ENCODE results near the gene SLC6A3. TPM values are rescaled to one million over a fixed set of nuclear protein-coding genes. Genes with fewer than 3 reads are reported as not detected.
A peak's percentile ranks its signal among the peaks of the same experiment; 100 is the strongest.

Gene SLC6A3
- total and polyA plus RNA-seq, 2 of the 13 experiments (the other 11 are each of a cell fraction or from before 2014, with no cell fraction given), result 0.01 TPM; not detected in 1

- no peak for TF ChIP-seq ZNF234 (CRISPR knock-in tag; conservative IDR thresholded peaks at IDR 0.05)
- peak; percentile 57 for TF ChIP-seq NFYC (CRISPR knock-in tag; IDR thresholded peaks at IDR 0.05)
- no peak for TF ChIP-seq NRL (CRISPR knock-in tag; IDR thresholded peaks at IDR 0.05; ENCODE audit: borderline replicate concordance)
- peak; percentile 55; the same call in 1 of the 2 replicates for TF ChIP-seq BORCS8-MEF2B (CRISPR knock-in tag; IDR thresholded peaks at IDR 0.05)
- no peak for TF ChIP-seq GATA4 (IDR thresholded peaks at IDR 0.05; ENCODE audit: borderline replicate concordance, low read depth)
- TF ChIP-seq ESRRA (CRISPR knock-in tag; IDR thresholded peaks at IDR 0.05; ENCODE audit: low read depth), result no peak
- no peak for TF ChIP-seq SP1 (IDR thresholded peaks at IDR 0.05)
- no peak for TF ChIP-seq SP1 (CRISPR knock-in tag; IDR thresholded peaks at IDR 0.05)
- TF ChIP-seq NR2F6 (IDR thresholded peaks at IDR 0.05), result no peak
- TF ChIP-seq NR2F6 (CRISPR knock-in tag; IDR thresholded peaks at IDR 0.05), result no peak
- TF ChIP-seq ZNF20 (CRISPR knock-in tag; IDR thresholded peaks at IDR 0.05), result no peak
- no peak for TF ChIP-seq GFI1 (CRISPR knock-in tag; IDR thresholded peaks at IDR 0.05; ENCODE audit: borderline replicate concordance)
These were observed 65.0 kb downstream of the SLC6A3 start (continued) for GRCh38 chr5:1380011-1380817.

- H3K4me3 ChIP-seq (replicated peaks in 1 of 3; ENCODE audit: insufficient read depth in 1 of 3, low read depth in 2 of 3, low read length in 3 of 3), result no peak overlapping the region
- TF ChIP-seq ZMYM3 (CRISPR knock-in tag; IDR thresholded peaks at IDR 0.05) (no peak), CAMTA2 (CRISPR knock-in tag; IDR thresholded peaks at IDR 0.05; ENCODE audit: borderline replicate concordance) (no peak), GLI4 (CRISPR knock-in tag; IDR thresholded peaks at IDR 0.05; ENCODE audit: borderline replicate concordance) (no peak), NKX3-1 (CRISPR knock-in tag; IDR thresholded peaks at IDR 0.05) (no peak)
- TF ChIP-seq, protein P1, sequence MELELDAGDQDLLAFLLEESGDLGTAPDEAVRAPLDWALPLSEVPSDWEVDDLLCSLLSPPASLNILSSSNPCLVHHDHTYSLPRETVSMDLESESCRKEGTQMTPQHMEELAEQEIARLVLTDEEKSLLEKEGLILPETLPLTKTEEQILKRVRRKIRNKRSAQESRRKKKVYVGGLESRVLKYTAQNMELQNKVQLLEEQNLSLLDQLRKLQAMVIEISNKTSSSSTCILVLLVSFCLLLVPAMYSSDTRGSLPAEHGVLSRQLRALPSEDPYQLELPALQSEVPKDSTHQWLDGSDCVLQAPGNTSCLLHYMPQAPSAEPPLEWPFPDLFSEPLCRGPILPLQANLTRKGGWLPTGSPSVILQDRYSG (CRISPR knock-in tag; IDR thresholded peaks at IDR 0.05), result no peak
These were observed 66.2 kb downstream of the SLC6A3 start for GRCh38 chr5:1378866-1379659.

More at GRCh38 chr5:1378866-1379659, 66.2 kb downstream of the SLC6A3 start:
- ChIA-PET CTCF (ENCODE audit: low intra/inter-chr PET ratio, low total read pairs) (interaction anchor here (1.9 kb wide), 1 partner anchor 263 kb away, joined by 13 read pairs; no protein-coding TSS in a partner anchor), POLR2A (no interaction called here)
- in situ Hi-C loops (cut with HindIII; ENCODE audit: extremely low pct_ligation_motif_present, low pct_unique_long_range_greater_than_20kb) (no loop called here), intact Hi-C loops (cut with micrococcal nuclease; ENCODE audit: unreplicated experiment) (no loop called here)
- 72% methylated on average over 19 of the region's 24 CpGs for WGBS (ENCODE audit: low lambda C conversion rate)
- FAIRE-seq (no peak), DNase-seq (ENCODE audit: low spot score) (no peak), ATAC-seq (no peak)
- no TSS peak for BruUV-seq (replicated peaks)
- no peaks in the 10 kb centered on the region; the same call in 1 of the 2 replicates for H4K20me1 ChIP-seq (ENCODE audit: insufficient read depth, low read length)
- H3K4me1 ChIP-seq (ENCODE audit: insufficient read depth, low read length), result peaks cover 8% of the 10 kb centered on the region
- no peak overlapping the region for H3K4me2 ChIP-seq (ENCODE audit: low read depth, low read length)
- no peaks in the 10 kb centered on the region for H3K9me3 ChIP-seq (ENCODE audit: low read length)
- H2AFZ ChIP-seq (ENCODE audit: low read length), result no peak overlapping the region
- H3K27me3 ChIP-seq (ENCODE audit: control insufficient read depth in 1 of 2, insufficient read depth in 2 of 2, low read length in 2 of 2), result peaks cover 16 to 79% of the 10 kb centered on the region in 2 experiments
- no peak overlapping the region for H3K9ac ChIP-seq (ENCODE audit: insufficient read depth, low read depth, low read length)
- no peak overlapping the region for H3K27ac ChIP-seq (ENCODE audit: extremely low read length, insufficient read depth, low read length)
- no peaks in the 10 kb centered on the region for H3K36me3 ChIP-seq (replicated peaks in 1 of 2; ENCODE audit: control insufficient read depth in 1 of 2, insufficient read depth in 2 of 2, low read length in 2 of 2)
- H3K79me2 ChIP-seq (ENCODE audit: insufficient read depth, low read length), result no peaks in the 10 kb centered on the region
